Gastrocnemius medialis (tissue), 4 donors: ENCODE measurements around the gene SIDT1. TPM values are rescaled to one million over a fixed set of nuclear protein-coding genes. Genes with fewer than 3 reads are reported as not detected.
A peak's percentile ranks its signal among the peaks of the same experiment; 100 is the strongest.

ENCODE experiments used
- ATAC-seq, 2 donors: fragments of 150-250 bp; one replicate each; pipeline ENCODE4 v1.9.1; 2016
- DNase-seq, 2 donors: peaks; one replicate each; pipeline ENCODE4 v3.0.0-alpha.2; 2019
- H3K27ac ChIP-seq, 4 donors: fragments of 200-600 bp; sonication (generic); 1 replicate in 1 of 4; 2 replicates in 3 of 4; pipeline ENCODE4 v1.5.1; 2016 to 2018; ENCODE audit warnings: mild to moderate bottlenecking in 2 of 4, moderate library complexity in 1 of 4
- H3K27me3 ChIP-seq, 3 donors: fragments of 200-600 bp; sonication (generic) in 2 of 3; 1 replicate in 1 of 3; 2 replicates in 2 of 3; pipeline versions ENCODE4 v1.5.1 to v1.6.0; 2016 to 2019; ENCODE audit warnings: mild to moderate bottlenecking in 1 of 3, moderate library complexity in 1 of 3
- H3K36me3 ChIP-seq, 2 donors: fragments of 200-600 bp; sonication (generic) in 1 of 2; one replicate each; pipeline ENCODE4 v1.5.1; 2017 to 2018
- H3K4me1 ChIP-seq, 2 donors: fragments of 200-600 bp; sonication (generic) in 1 of 2; one replicate each; pipeline ENCODE4 v1.5.1; 2016 to 2017; ENCODE audit warnings: mild to moderate bottlenecking in 2 of 2
- H3K4me3 ChIP-seq, 4 donors: fragments of 200-600 bp; sonication (generic) in 3 of 4; 1 replicate in 1 of 4; 2 replicates in 3 of 4; pipeline ENCODE4 v1.5.1; 2016 to 2019; ENCODE audit warnings: mild to moderate bottlenecking in 2 of 4
- H3K9me3 ChIP-seq, 3 donors: fragments of 200-600 bp; sonication (generic) in 2 of 3; 1 replicate in 1 of 3; 2 replicates in 2 of 3; pipeline ENCODE4 v1.5.1; 2016 to 2019
- CTCF ChIP-seq, 5 experiments: fragments of 450-650 bp in 3 of 5; fragments of 200-600 bp in 2 of 5; sonication (generic) in 2 of 5; IDR thresholded peaks in 4 of 5; conservative IDR thresholded peaks in 1 of 5; 1 replicate in 4 of 5; 2 replicates in 1 of 5; pipeline ENCODE4 v1.5.1; 2016 to 2019; ENCODE audit warnings: antibody characterized with exemption in 5 of 5, mild to moderate bottlenecking in 3 of 5, moderate library complexity in 3 of 5
- POLR2A ChIP-seq, 2 donors: fragments of 450-650 bp; IDR thresholded peaks; one replicate each; pipeline ENCODE4 v1.6.1; 2017; ENCODE audit warnings: antibody characterized with exemption in 2 of 2, mild to moderate bottlenecking in 2 of 2, moderate library complexity in 2 of 2
- in situ Hi-C, 4 donors: fragments of 200-750 bp; cut with MboI; loops; one replicate each; pipeline versions ENCODE4 v1.15.0 to v1.8.0; 2017; ENCODE audit warnings: low sequenced_read_pairs in 4 of 4
- intact Hi-C: fragments of 100-400 bp; cut with DNase I; formaldehyde crosslinking; loops from one replicate; pipeline ENCODE4 v1.15.1; 2023; ENCODE audit warnings: low total_unique reads
- total RNA-seq, 4 donors: library from RNA; depleted of rRNA; stranded (reverse); fragments of >200 nt; gene quantifications; one replicate each; pipeline versions ENCODE4 v1.1.0 to v1.2.3, GENCODE V29; 2016

The SIDT1 gene
- total RNA-seq = under 1 TPM in 3 of 4 donors, not detected in 1; 0.13 to 0.87 (median 0.19) TPM

- H3K4me3 ChIP-seq = peak within 1 kb of the TSS; percentile 50 to 69 (median 64)
- in situ Hi-C loops = no loop called here
- DNase-seq (no peak), ATAC-seq (peak; percentile 36 to 47)
- no peaks in the 10 kb centered on the region for H3K36me3 ChIP-seq
- H3K27ac ChIP-seq = no peak within 1 kb of the TSS
- H3K27me3 ChIP-seq = peaks cover 22 to 29% (median 24%) of the 10 kb centered on the region in 3 donors
- peaks cover 6 to 12% of the 10 kb centered on the region in 2 donors for H3K4me1 ChIP-seq
- intact Hi-C loops = no loop called here
- no peaks in the 10 kb centered on the region for H3K9me3 ChIP-seq
- TF ChIP-seq POLR2A (IDR thresholded peaks at IDR 0.05) (no peak), CTCF (IDR thresholded peaks at IDR 0.05 in 4 of 5, conservative IDR thresholded peaks at IDR 0.05 in 1 of 5) (no peak)
Measured at GRCh38 chr3:113531826-113532697, at the start of gene SIDT1. Gene SIDT1, plus strand, starts transcription at chr3:113532555. Its CDS starts 467 bp downstream, at chr3:113533022.

- DNase-seq (no peak), ATAC-seq (no peak)
- H3K4me3 ChIP-seq = no peak overlapping the region
- H3K36me3 ChIP-seq = no peaks in the 10 kb centered on the region
- intact Hi-C loops = no loop called here
- TF ChIP-seq POLR2A (IDR thresholded peaks at IDR 0.05) (no peak), CTCF (IDR thresholded peaks at IDR 0.05 in 4 of 5, conservative IDR thresholded peaks at IDR 0.05 in 1 of 5) (no peak)
- no peaks in the 10 kb centered on the region for H3K4me1 ChIP-seq
- no peaks in the 10 kb centered on the region for H3K9me3 ChIP-seq
- no peak overlapping the region for H3K27ac ChIP-seq
- no peaks in the 10 kb centered on the region for H3K27me3 ChIP-seq
- in situ Hi-C loops = no loop called here
Measured at GRCh38 chr3:113485161-113485609, 47.2 kb upstream of the SIDT1 start.

GRCh38 chr3:113495035-113495434 is 37.3 kb upstream of the SIDT1 start:
- intact Hi-C loops (loop anchor here (1.0 to 5.0 kb wide), 3 partner anchors 84 to 250 kb away; partner anchors contain the start of gene USF3), in situ Hi-C loops (loop anchor here in 1 of 4 donors (10.0 kb wide), 1 partner anchor 250 kb away; the partner anchor contains the start of genes ATP6V1A and NAA50)
- Histone ChIP-seq H3K27me3 (no peaks in the 10 kb centered on the region), H3K27ac (peak overlapping the region in 1 of 4 donors; percentile 11), H3K4me3 (no peak overlapping the region), H3K9me3 (no peaks in the 10 kb centered on the region), H3K4me1 (no peaks in the 10 kb centered on the region), H3K36me3 (peaks cover 0 to 11% of the 10 kb centered on the region in 2 donors)
- ATAC-seq = peak; percentile 55 to 60
- peak in 1 of 2 donors; percentile 21 for DNase-seq
- TF ChIP-seq POLR2A (IDR thresholded peaks at IDR 0.05) (no peak), CTCF (IDR thresholded peaks at IDR 0.05 in 4 of 5, conservative IDR thresholded peaks at IDR 0.05 in 1 of 5) (peak in 4 of 5 experiments; percentile 4 to 52 (median 42))

- no peak overlapping the region for H3K27ac ChIP-seq
- ATAC-seq (no peak), DNase-seq (no peak)
- H3K4me3 ChIP-seq = no peak overlapping the region
- no peaks in the 10 kb centered on the region for H3K9me3 ChIP-seq
- no peaks in the 10 kb centered on the region for H3K4me1 ChIP-seq
- in situ Hi-C loops = loop anchor here in 1 of 4 donors (10.0 kb wide), 1 partner anchor 248 kb away; the partner anchor contains the start of genes ATP6V1A and NAA50
- H3K27me3 ChIP-seq = no peaks in the 10 kb centered on the region
- intact Hi-C loops = loop anchor here (5.0 kb wide), 1 partner anchor 200 kb away; the partner anchor contains the start of gene USF3
- H3K36me3 ChIP-seq = peaks cover 0 to 11% of the 10 kb centered on the region in 2 donors
- no peak for TF ChIP-seq CTCF (IDR thresholded peaks at IDR 0.05 in 4 of 5, conservative IDR thresholded peaks at IDR 0.05 in 1 of 5)
- TF ChIP-seq POLR2A (IDR thresholded peaks at IDR 0.05) = no peak
Measured at GRCh38 chr3:113496924-113497323, 35.4 kb upstream of the SIDT1 start.
